ENCODE measurements around the gene HIVEP2. TPM values are rescaled to one million over a fixed set of nuclear protein-coding genes. Genes with fewer than 3 reads are reported as not detected.
A peak's percentile ranks its signal among the peaks of the same experiment; 100 is the strongest.

Gene HIVEP2
- total and polyA plus RNA-seq, 10 donors = 2.5 to 41.3 (median 30.3) TPM

- TF ChIP-seq CTCF (IDR thresholded peaks at IDR 0.05 in 8 of 11, conservative IDR thresholded peaks at IDR 0.05 in 3 of 11) (no peak), POLR2A (IDR thresholded peaks at IDR 0.05) (no peak), POLR2AphosphoS5 (IDR thresholded peaks at IDR 0.05) (no peak)
- intact Hi-C loops (cut with DNase I; ENCODE audit: low total_unique reads) = loop anchor here (10.0 kb wide), 1 partner anchor 115 kb away; the partner anchor contains the start of gene HIVEP2
These were observed 115.4 kb downstream of the HIVEP2 start for GRCh38 chr6:142829556-142829955.

GRCh38 chr6:142827991-142828390 lies 117.0 kb downstream of the HIVEP2 start:
- H3K27ac ChIP-seq = peak overlapping the region in 6 of 8 donors; percentile 15 to 63 (median 50)
- no peak for DNase-seq
- intact Hi-C loops (cut with DNase I; ENCODE audit: low total_unique reads) = loop anchor here (10.0 kb wide), 1 partner anchor 117 kb away; the partner anchor contains the start of gene HIVEP2
- no peaks in the 10 kb centered on the region for H3K27me3 ChIP-seq (replicated peaks in 1 of 7)
- peaks cover 0 to 67% (median 19%) of the 10 kb centered on the region in 6 donors for H3K4me1 ChIP-seq
- peaks cover 0 to 3% (median 0%) of the 10 kb centered on the region in 8 donors for H3K9me3 ChIP-seq
- TF ChIP-seq POLR2A (IDR thresholded peaks at IDR 0.05) = no peak
- TF ChIP-seq CTCF (IDR thresholded peaks at IDR 0.05 in 8 of 11, conservative IDR thresholded peaks at IDR 0.05 in 3 of 11) = no peak
- TF ChIP-seq POLR2AphosphoS5 (IDR thresholded peaks at IDR 0.05) = no peak
- 80 to 95% (median 93%) methylated on average over 4 of the region's 4 CpGs for WGBS, 5 donors
- peaks cover 0 to 10% (median 0%) of the 10 kb centered on the region in 6 donors for H3K36me3 ChIP-seq
- H3K4me3 ChIP-seq = no peak overlapping the region

More at GRCh38 chr6:142829556-142829955, 115.4 kb downstream of the HIVEP2 start:
- peaks cover 0 to 10% (median 0%) of the 10 kb centered on the region in 6 donors for H3K36me3 ChIP-seq
- no peak overlapping the region for H3K27ac ChIP-seq
- no peak for DNase-seq
- peaks cover 0 to 67% (median 29%) of the 10 kb centered on the region in 6 donors for H3K4me1 ChIP-seq
- H3K4me3 ChIP-seq = no peak overlapping the region
- H3K9me3 ChIP-seq = no peaks in the 10 kb centered on the region
- no peaks in the 10 kb centered on the region for H3K27me3 ChIP-seq (replicated peaks in 1 of 7)
- 93 to 100% (median 100%) methylated on average over 1 of the region's 1 CpG for whole genome bisulfite sequencing, 5 donors

GRCh38 chr6:142827369-142827768 lies 117.6 kb downstream of the HIVEP2 start:
- DNase-seq = peak; percentile 78
- WGBS, 5 donors = 64 to 82% (median 73%) methylated on average over 7 of the region's 7 CpGs
- Histone ChIP-seq H3K27ac (peak overlapping the region in 6 of 8 donors; percentile 15 to 69 (median 60)), H3K4me3 (no peak overlapping the region), H3K9me3 (peaks cover 0 to 6% (median 0%) of the 10 kb centered on the region in 8 donors), H3K4me1 (peaks cover 4 to 67% (median 21%) of the 10 kb centered on the region in 6 donors), H3K36me3 (peaks cover 0 to 10% (median 0%) of the 10 kb centered on the region in 6 donors), H3K27me3 (replicated peaks in 1 of 7) (no peaks in the 10 kb centered on the region)
- intact Hi-C loops (cut with DNase I; ENCODE audit: low total_unique reads) = loop anchor here (10.0 kb wide), 1 partner anchor 117 kb away; the partner anchor contains the start of gene HIVEP2
- peak in 1 of 3 donors; percentile 12 for TF ChIP-seq POLR2A (IDR thresholded peaks at IDR 0.05)
- TF ChIP-seq CTCF (IDR thresholded peaks at IDR 0.05 in 8 of 11, conservative IDR thresholded peaks at IDR 0.05 in 3 of 11) = no peak
- TF ChIP-seq POLR2AphosphoS5 (IDR thresholded peaks at IDR 0.05) = peak in 2 of 3 donors; percentile 77 to 86

GRCh38 chr6:142825760-142826159 lies 119.2 kb downstream of the HIVEP2 start:
- H3K4me3 ChIP-seq = no peak overlapping the region
- peaks cover 8 to 78% (median 36%) of the 10 kb centered on the region in 6 donors for H3K4me1 ChIP-seq
- peaks cover 0 to under 1% (median 0%) of the 10 kb centered on the region in 6 donors for H3K36me3 ChIP-seq
- no peak overlapping the region for H3K27ac ChIP-seq
- intact Hi-C loops (cut with DNase I; ENCODE audit: low total_unique reads) = loop anchor here (10.0 kb wide), 1 partner anchor 119 kb away; the partner anchor contains the start of gene HIVEP2
- WGBS, 5 donors = 96 to 100% (median 98%) methylated on average over 1 of the region's 1 CpG
- H3K27me3 ChIP-seq (replicated peaks in 1 of 7) = no peaks in the 10 kb centered on the region
- no peak for DNase-seq
- TF ChIP-seq POLR2AphosphoS5 (IDR thresholded peaks at IDR 0.05) (no peak), CTCF (IDR thresholded peaks at IDR 0.05 in 8 of 11, conservative IDR thresholded peaks at IDR 0.05 in 3 of 11) (no peak), POLR2A (IDR thresholded peaks at IDR 0.05) (no peak)
- peaks cover 0 to 6% (median 0%) of the 10 kb centered on the region in 8 donors for H3K9me3 ChIP-seq
